ENCODE data around the gene BMF. TPM values are rescaled to one million over a fixed set of nuclear protein-coding genes. Genes with fewer than 3 reads are reported as not detected.
"Not testable (repeated sequence)": the region's sequence is repeated elsewhere in the genome, so short reads cannot be mapped to it uniquely, and the experiment has no call there.

The BMF gene
- total RNA-seq, 4 donors from 2014 or later, result 31.9 to 49.3 (median 37.2) TPM

- WGBS, 2 donors, result 92 to 93% methylated on average over 9 to 11 of the region's 11 CpGs
- Histone ChIP-seq H3K27ac (no peak overlapping the region), H3K27me3 (no peaks in the 10 kb centered on the region), H3K36me3 (no peaks in the 10 kb centered on the region), H3K4me3 (replicated peaks in 1 of 3) (no peak overlapping the region), H3K4me1 (no peaks in the 10 kb centered on the region), H3K9me3 (no peaks in the 10 kb centered on the region)
- TF ChIP-seq CTCF (IDR thresholded peaks at IDR 0.05) (no peak), POLR2A (IDR thresholded peaks at IDR 0.05) (no peak)
- no peak for DNase-seq
- intact Hi-C loops (cut with DNase I), result no loop called here
Observed at GRCh38 chr15:40137303-40138200, 28.9 kb upstream of the BMF start.

DNA sequence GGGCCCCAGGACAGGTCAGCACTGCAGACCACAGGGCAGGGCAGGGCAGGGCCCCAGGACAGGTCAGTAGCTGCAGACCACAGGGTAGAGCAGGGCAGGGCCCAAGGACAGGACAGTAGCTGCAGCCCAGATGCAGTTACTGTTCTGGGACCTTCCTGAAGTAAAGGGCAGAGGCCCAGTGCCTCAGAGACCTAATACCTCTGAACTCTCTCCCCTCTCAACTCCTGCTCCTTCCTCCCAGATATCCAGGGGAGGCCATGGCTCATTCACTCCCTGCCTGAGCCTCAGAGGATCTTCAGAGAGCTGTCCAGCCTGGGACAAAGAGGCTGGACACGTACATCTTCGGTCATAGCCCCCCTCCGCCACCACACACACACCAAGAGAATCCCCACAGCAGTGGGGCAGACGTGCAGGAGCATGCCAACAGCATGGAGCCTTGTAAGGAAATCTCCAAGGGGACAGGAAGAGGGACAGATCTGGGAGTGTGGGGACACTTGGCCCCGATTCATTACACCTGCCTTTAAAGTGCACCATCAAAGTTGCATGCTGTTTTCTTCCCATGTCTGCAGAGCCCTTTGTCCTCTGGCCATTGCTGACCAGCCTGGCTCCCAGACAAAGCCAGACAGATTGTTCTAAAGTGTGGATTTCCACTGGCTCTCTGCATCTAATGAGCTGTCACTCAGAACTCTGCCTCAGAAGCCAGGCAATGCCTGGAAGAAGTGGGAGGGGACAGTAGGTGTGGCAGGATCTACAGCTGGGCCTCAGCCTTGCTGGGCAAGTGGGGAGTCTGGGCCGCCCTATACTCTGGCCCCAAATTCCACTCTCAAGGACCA, 28.0 kb upstream of the BMF start:
- Histone ChIP-seq H3K27me3 (no peaks in the 10 kb centered on the region), H3K36me3 (no peaks in the 10 kb centered on the region), H3K4me3 (replicated peaks in 1 of 3) (no peak overlapping the region), H3K4me1 (no peaks in the 10 kb centered on the region), H3K9me3 (no peaks in the 10 kb centered on the region), H3K27ac (no peak overlapping the region)
- intact Hi-C loops (cut with DNase I), result no loop called here
- TF ChIP-seq POLR2A (IDR thresholded peaks at IDR 0.05) (no peak), CTCF (IDR thresholded peaks at IDR 0.05) (no peak)
- DNase-seq, result no peak
- 86 to 93% methylated on average over 5 of the region's 6 CpGs for WGBS, 2 donors

- H3K27ac ChIP-seq; intact Hi-C loops (cut with DNase I); H3K9me3 ChIP-seq; H3K4me1 ChIP-seq; H3K27me3 ChIP-seq; H3K4me3 ChIP-seq (replicated peaks in 1 of 3); DNase-seq; H3K36me3 ChIP-seq: not testable (repeated sequence)
- WGBS, 2 donors, result 75 to 90% methylated on average over 1 of the region's 1 CpG
Observed at GRCh38 chr15:40135846-40136450, 27.3 kb upstream of the BMF start.

GRCh38 chr15:40134885-40135284, 26.2 kb upstream of the BMF start:
- Histone ChIP-seq H3K4me3 (replicated peaks in 1 of 3) (no peak overlapping the region), H3K4me1 (no peaks in the 10 kb centered on the region), H3K36me3 (no peaks in the 10 kb centered on the region), H3K27ac (no peak overlapping the region), H3K9me3 (no peaks in the 10 kb centered on the region), H3K27me3 (no peaks in the 10 kb centered on the region)
- no peak for DNase-seq
- TF ChIP-seq POLR2A (IDR thresholded peaks at IDR 0.05), result no peak
- TF ChIP-seq CTCF (IDR thresholded peaks at IDR 0.05), result no peak
- intact Hi-C loops (cut with DNase I), result no loop called here
- 74 to 78% methylated on average over 9 of the region's 9 CpGs for WGBS, 2 donors

GRCh38 chr15:40133544-40133943, 24.9 kb upstream of the BMF start:
- no peak for DNase-seq
- Histone ChIP-seq H3K36me3 (no peaks in the 10 kb centered on the region), H3K27me3 (no peaks in the 10 kb centered on the region), H3K4me3 (replicated peaks in 1 of 3) (no peak overlapping the region), H3K27ac (no peak overlapping the region), H3K9me3 (no peaks in the 10 kb centered on the region), H3K4me1 (no peaks in the 10 kb centered on the region)
- intact Hi-C loops (cut with DNase I), result no loop called here
- TF ChIP-seq POLR2A (IDR thresholded peaks at IDR 0.05) (no peak), CTCF (IDR thresholded peaks at IDR 0.05) (no peak)
- WGBS, 2 donors, result 91 to 92% methylated on average over 13 of the region's 13 CpGs

All from thyroid gland (tissue), 4 donors.